ENCODE results near the gene CUL4A. TPM values are rescaled to one million over a fixed set of nuclear protein-coding genes. Genes with fewer than 3 reads are reported as not detected.

CUL4A gene
- total RNA-seq, 6 experiments from 2014 or later, result 29.2 to 75.8 (median 39.5) TPM

- DNase-seq, result no peak
- no peaks in the 10 kb centered on the region for H3K9me3 ChIP-seq
- no peaks in the 10 kb centered on the region for H3K27me3 ChIP-seq
- H3K27ac ChIP-seq, result no peak overlapping the region
- WGBS (ENCODE audit: insufficient coverage, low coverage, low lambda C conversion rate, missing lambda C conversion rate), result 74% methylated on average over 10 of the region's 10 CpGs
- intact Hi-C loops (cut with DNase I), result no loop called here
- peaks cover 0 to 38% (median 5%) of the 10 kb centered on the region in 4 donors for H3K36me3 ChIP-seq
- H3K4me3 ChIP-seq, result no peak overlapping the region
- no peak for ATAC-seq
- TF ChIP-seq CTCF (IDR thresholded peaks at IDR 0.05) (no peak), POLR2A (IDR thresholded peaks at IDR 0.05) (no peak)
- no peaks in the 10 kb centered on the region for H3K4me1 ChIP-seq
These were observed 42.3 kb upstream of the CUL4A start for GRCh38 chr13:113167155-113167554.

DNA sequence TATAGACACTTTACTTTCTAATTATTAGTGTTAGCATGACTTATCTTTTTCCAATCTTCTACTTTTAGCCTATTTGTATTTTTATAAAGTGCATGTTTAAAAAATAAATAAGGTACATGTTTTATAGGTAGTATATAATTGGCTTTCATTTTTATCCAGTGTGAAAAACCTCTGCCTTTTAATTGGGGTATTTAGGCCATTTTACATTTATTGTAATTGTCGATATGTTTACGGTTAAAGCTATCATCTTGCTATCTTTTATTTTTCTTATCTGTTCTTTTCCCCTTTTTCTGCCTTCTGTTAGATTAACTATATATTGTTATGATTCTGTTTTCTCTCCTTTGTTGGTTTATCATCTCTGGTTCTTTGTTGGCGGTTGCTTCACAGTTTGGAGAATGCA lies 41.8 kb upstream of the CUL4A start:
- no peak overlapping the region for H3K27ac ChIP-seq
- DNase-seq (no peak), ATAC-seq (no peak)
- H3K4me3 ChIP-seq, result no peak overlapping the region
- WGBS (ENCODE audit: insufficient coverage, low coverage, low lambda C conversion rate, missing lambda C conversion rate), result 96% methylated on average over 3 of the region's 3 CpGs
- H3K9me3 ChIP-seq, result no peaks in the 10 kb centered on the region
- intact Hi-C loops (cut with DNase I), result no loop called here
- H3K4me1 ChIP-seq, result no peaks in the 10 kb centered on the region
- H3K27me3 ChIP-seq, result no peaks in the 10 kb centered on the region
- TF ChIP-seq CTCF (IDR thresholded peaks at IDR 0.05), result no peak
- no peak for TF ChIP-seq POLR2A (IDR thresholded peaks at IDR 0.05)
- peaks cover 0 to 42% (median 6%) of the 10 kb centered on the region in 4 donors for H3K36me3 ChIP-seq

- ATAC-seq, result no peak
- WGBS (ENCODE audit: insufficient coverage, low coverage, low lambda C conversion rate, missing lambda C conversion rate), result 67% methylated on average over 3 of the region's 7 CpGs
- Histone ChIP-seq H3K4me3 (no peak overlapping the region), H3K4me1 (no peaks in the 10 kb centered on the region), H3K9me3 (no peaks in the 10 kb centered on the region), H3K36me3 (peaks cover 0 to 42% (median 6%) of the 10 kb centered on the region in 4 donors), H3K27me3 (no peaks in the 10 kb centered on the region), H3K27ac (no peak overlapping the region)
- DNase-seq, result no peak
- intact Hi-C loops (cut with DNase I), result no loop called here
- no peak for TF ChIP-seq CTCF (IDR thresholded peaks at IDR 0.05)
- no peak for TF ChIP-seq POLR2A (IDR thresholded peaks at IDR 0.05)
These were observed 41.2 kb upstream of the CUL4A start for GRCh38 chr13:113168211-113168610.

GRCh38 chr13:113169277-113170272 lies 39.8 kb upstream of the CUL4A start:
- 74% methylated on average over 10 of the region's 13 CpGs for WGBS (ENCODE audit: insufficient coverage, low coverage, low lambda C conversion rate, missing lambda C conversion rate)
- no peak for DNase-seq

More at GRCh38 chr13:113169277-113170272, 39.8 kb upstream of the CUL4A start:
- H3K27me3 ChIP-seq, result no peaks in the 10 kb centered on the region
- ATAC-seq, result peak; percentile 19 to 80 (median 50)
- no peaks in the 10 kb centered on the region for H3K9me3 ChIP-seq
- intact Hi-C loops (cut with DNase I), result no loop called here
- TF ChIP-seq POLR2A (IDR thresholded peaks at IDR 0.05) (no peak), CTCF (IDR thresholded peaks at IDR 0.05) (no peak)
- H3K4me1 ChIP-seq, result no peaks in the 10 kb centered on the region
- peak overlapping the region in 1 of 3 donors; percentile 6 for H3K27ac ChIP-seq
- H3K36me3 ChIP-seq, result peaks cover 0 to 42% (median 6%) of the 10 kb centered on the region in 4 donors
- no peak overlapping the region for H3K4me3 ChIP-seq
